GM23248 (cell line): Measurements from ENCODE around the gene HSF2BP. TPM values are rescaled to one million over a fixed set of nuclear protein-coding genes. Genes with fewer than 3 reads are reported as not detected.
"Not testable (repeated sequence)": the region's sequence is repeated elsewhere in the genome, so short reads cannot be mapped to it uniquely, and the experiment has no call there.

Experiments
- DNase-seq: peaks from one replicate; pipeline ENCODE4 v3.0.0-alpha.2; 2015
- H2AFZ ChIP-seq: fragments of 200-600 bp; sonication (generic); 2 replicates; pipeline ENCODE4 v1.6.1; 2016; ENCODE audit warnings: antibody characterized with exemption
- H3F3A ChIP-seq: fragments of 200-600 bp; sonication (generic); 2 replicates; pipeline ENCODE4 v1.6.1; 2016; ENCODE audit warnings: mild to moderate bottlenecking, antibody characterized with exemption, mixed run types; ENCODE audit not compliant: insufficient read depth
- H3K27ac ChIP-seq: fragments of 200-600 bp; sonication (generic); 2 replicates; pipeline ENCODE4 v1.5.1; 2016; ENCODE audit warnings: mild to moderate bottlenecking
- H3K27me3 ChIP-seq: fragments of 200-600 bp; sonication (generic); replicated peaks from 2 replicates; pipeline ENCODE4 v1.6.1; 2016; ENCODE audit warnings: mild to moderate bottlenecking; ENCODE audit not compliant: insufficient read depth
- H3K36me3 ChIP-seq: fragments of 200-600 bp; sonication (generic); 2 replicates; pipeline ENCODE4 v1.6.1; 2016; ENCODE audit warnings: low read depth, mild to moderate bottlenecking
- H3K4me1 ChIP-seq: fragments of 200-600 bp; sonication (generic); 2 replicates; pipeline ENCODE4 v1.6.1; 2016; ENCODE audit warnings: mild to moderate bottlenecking; ENCODE audit not compliant: insufficient read depth
- H3K4me2 ChIP-seq: fragments of 200-600 bp; sonication (generic); one replicate; pipeline ENCODE4 v1.6.1; 2016; ENCODE audit warnings: mild to moderate bottlenecking; ENCODE audit not compliant: unreplicated experiment
- H3K4me3 ChIP-seq: fragments of 200-600 bp; sonication (generic); 2 replicates; pipeline ENCODE4 v1.5.1; 2016; ENCODE audit warnings: mild to moderate bottlenecking
- H3K79me2 ChIP-seq: fragments of 200-600 bp; sonication (generic); 2 replicates; pipeline ENCODE4 v1.6.1; 2016; ENCODE audit warnings: mild to moderate bottlenecking; ENCODE audit not compliant: insufficient read depth
- H3K9ac ChIP-seq: fragments of 200-600 bp; sonication (generic); 2 replicates; pipeline ENCODE4 v1.6.1; 2016; ENCODE audit warnings: mild to moderate bottlenecking
- H3K9me2 ChIP-seq: fragments of 200-600 bp; sonication (generic); 2 replicates; pipeline ENCODE4 v1.6.1; 2016; ENCODE audit warnings: mixed run types, mild to moderate bottlenecking, moderate library complexity; ENCODE audit not compliant: insufficient read depth
- H3K9me3 ChIP-seq: fragments of 200-600 bp; sonication (generic); one replicate; pipeline ENCODE4 v1.6.1; 2017; ENCODE audit warnings: low read depth
- H4K20me1 ChIP-seq: fragments of 200-600 bp; sonication (generic); 2 replicates; pipeline ENCODE4 v1.6.0; 2016; ENCODE audit not compliant: insufficient read depth
- WGBS, 2 experiments: methylation state at CpG; one replicate each; pipeline ENCODE4 v1.1.6; 2015 to 2017; ENCODE audit warnings: low lambda C conversion rate in 2 of 2, low coverage in 1 of 2; ENCODE audit errors: missing lambda C conversion rate in 2 of 2; 5-methylcytosine and 5-hydroxymethylcytosine counted together
- in situ Hi-C: fragments of 300-500 bp; cut with MboI; formaldehyde crosslinking; loops from 2 replicates; pipeline ENCODE4 v1.15.0; 2020
- polyA plus RNA-seq: library from polyadenylated mRNA; unstranded; fragments of >200 nt; fragmentation: Nextera tagmentation; extraction: Ambion mirVana; gene quantifications from 2 replicates; pipeline ENCODE4 v1.2.1, GENCODE V29; 2016
- total RNA-seq: library from RNA; depleted of rRNA; stranded (reverse); fragments of >200 nt; shearing (Covaris generic); gene quantifications from 2 replicates; pipeline ENCODE4 v1.2.3, GENCODE V29; 2014

The HSF2BP gene
- total and polyA plus RNA-seq, 2 experiments from 2014 or later, result 1.6 to 4.8 TPM

DNA sequence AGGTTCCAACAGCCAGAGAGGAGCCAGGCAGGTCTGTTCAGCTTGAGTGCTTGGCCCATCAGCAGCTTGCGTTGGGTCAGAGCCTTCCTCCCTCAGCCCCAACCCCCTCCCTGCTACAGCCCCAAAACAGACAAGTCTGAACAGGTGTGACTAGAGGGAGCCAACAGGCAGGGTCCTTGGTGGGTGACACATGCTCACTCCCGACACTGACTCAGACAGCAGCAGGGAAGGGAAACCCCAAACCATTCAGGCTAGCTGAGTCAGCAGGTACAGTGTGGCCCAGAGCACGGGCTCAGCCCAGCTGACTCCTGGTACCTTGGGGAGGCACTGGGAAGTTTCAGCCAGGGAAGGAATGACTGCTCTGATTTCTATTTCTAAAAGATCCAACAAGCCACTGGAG, 148.6 kb downstream of the HSF2BP start:
- H3F3A ChIP-seq, H3K79me2 ChIP-seq, H3K4me3 ChIP-seq, H2AFZ ChIP-seq, H3K27ac ChIP-seq, H3K4me1 ChIP-seq, H3K9me3 ChIP-seq, H3K9ac ChIP-seq, H3K36me3 ChIP-seq, H3K4me2 ChIP-seq, H4K20me1 ChIP-seq, H3K9me2 ChIP-seq, H3K27me3 ChIP-seq, DNase-seq, in situ Hi-C loops: not testable (repeated sequence)
- whole genome bisulfite sequencing, 2 experiments, result no CpG with 5 or more reads among the region's 3 CpGs

DNA sequence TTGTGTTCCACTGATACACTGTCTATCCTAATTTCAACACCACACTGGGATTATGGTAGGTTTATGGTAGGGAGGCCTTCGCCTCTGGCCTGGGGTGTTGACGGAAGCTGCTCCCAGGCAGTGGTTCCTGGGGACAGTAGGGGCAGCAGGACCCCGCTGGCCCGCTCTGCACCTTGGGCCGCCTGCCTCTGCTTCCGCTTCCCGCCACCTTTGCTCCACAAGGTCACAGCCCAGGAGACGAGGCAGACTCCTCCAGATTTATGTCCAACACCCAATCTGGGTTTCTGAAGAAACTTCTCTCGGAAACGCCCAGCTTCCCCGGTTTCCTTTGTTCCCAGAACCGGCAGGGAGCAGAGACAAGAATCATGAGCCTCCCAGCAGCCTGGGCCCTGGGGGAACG, 155.4 kb downstream of the HSF2BP start:
- H3K27ac ChIP-seq, H3F3A ChIP-seq, H3K36me3 ChIP-seq, DNase-seq, H3K79me2 ChIP-seq, H3K27me3 ChIP-seq, H4K20me1 ChIP-seq, H3K4me3 ChIP-seq, H3K9me3 ChIP-seq, H3K4me2 ChIP-seq, H2AFZ ChIP-seq, H3K9me2 ChIP-seq, in situ Hi-C loops, H3K4me1 ChIP-seq, H3K9ac ChIP-seq: not testable (repeated sequence)
- no CpG with 5 or more reads among the region's 13 CpGs for WGBS, 2 experiments

DNA sequence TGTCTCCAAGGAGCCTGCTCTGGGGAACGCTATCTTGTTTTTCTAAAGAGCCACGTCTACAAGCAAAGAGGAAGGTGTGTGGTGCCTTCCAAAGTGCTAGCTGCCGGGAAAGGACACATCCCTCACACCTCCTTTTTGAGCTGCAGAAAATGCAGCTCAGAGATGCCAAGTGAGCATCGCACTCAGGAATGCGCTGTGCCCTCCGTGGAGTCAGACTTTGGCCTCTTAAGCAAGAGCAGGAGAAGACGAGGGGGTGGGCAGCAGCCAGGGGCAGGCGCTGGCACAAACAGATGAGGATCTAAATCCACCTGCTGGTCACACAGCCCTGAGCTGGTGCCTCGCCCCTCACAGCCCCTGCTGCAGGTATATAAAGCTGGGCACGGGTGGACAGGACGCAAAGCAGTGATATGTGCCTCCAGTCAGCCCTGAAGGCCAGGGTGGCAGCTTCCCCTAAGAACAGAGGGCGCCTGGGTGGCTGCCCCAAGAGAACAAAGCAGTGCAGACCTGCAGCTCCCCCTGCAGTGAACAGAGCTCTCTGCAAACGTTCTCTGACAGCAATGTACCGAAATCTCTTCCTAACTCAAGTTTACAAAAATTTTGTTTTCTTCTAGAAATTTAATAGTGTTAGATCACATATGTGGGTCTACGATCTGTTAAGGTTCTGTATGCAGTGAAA, 156.1 kb downstream of the HSF2BP start:
- H3K36me3 ChIP-seq, H3K4me1 ChIP-seq, H3K4me3 ChIP-seq, H4K20me1 ChIP-seq, H3K9me2 ChIP-seq, DNase-seq, H3K4me2 ChIP-seq, H3K9me3 ChIP-seq, H3K27ac ChIP-seq, H3F3A ChIP-seq, H2AFZ ChIP-seq, H3K79me2 ChIP-seq, in situ Hi-C loops, H3K9ac ChIP-seq, H3K27me3 ChIP-seq: not testable (repeated sequence)
- no CpG with 5 or more reads among the region's 15 CpGs for WGBS, 2 experiments

DNA sequence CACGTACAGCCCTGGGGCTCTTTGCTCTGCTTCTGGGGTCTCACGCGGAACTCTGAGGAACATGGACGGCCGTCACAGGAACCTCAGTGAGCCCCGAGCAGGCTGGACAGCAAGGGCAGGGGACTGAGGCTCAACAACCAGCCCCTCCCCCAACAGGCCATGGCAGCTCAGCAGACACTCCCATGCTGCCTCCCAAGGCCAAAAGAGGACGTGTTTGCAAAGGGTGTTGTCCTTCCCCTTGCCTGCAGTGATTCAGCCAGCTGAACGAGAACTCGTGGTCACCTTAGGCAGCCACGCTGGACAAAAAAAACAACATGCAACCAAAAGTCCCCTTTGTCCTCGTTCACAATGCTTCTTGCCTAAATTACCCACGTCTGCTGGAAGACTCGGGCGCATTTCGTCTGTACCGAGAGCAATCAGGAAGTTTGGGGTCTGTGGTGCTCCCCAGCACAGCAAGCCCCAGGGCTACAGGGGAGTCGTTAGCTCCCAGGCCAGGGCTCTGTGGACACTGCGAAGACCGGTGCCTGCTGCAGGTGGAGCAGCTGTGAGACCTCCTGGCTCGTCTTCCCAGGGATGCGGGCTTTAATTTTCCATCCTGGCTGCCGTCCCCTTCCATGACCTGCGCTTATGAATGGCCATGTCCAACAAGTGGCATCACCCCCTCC, 156.7 kb downstream of the HSF2BP start:
- H3K4me3 ChIP-seq, H3F3A ChIP-seq, in situ Hi-C loops, H3K9ac ChIP-seq, H3K9me3 ChIP-seq, H3K9me2 ChIP-seq, H3K27ac ChIP-seq, H4K20me1 ChIP-seq, H3K4me2 ChIP-seq, H3K36me3 ChIP-seq, H3K27me3 ChIP-seq, H3K4me1 ChIP-seq, DNase-seq, H2AFZ ChIP-seq, H3K79me2 ChIP-seq: not testable (repeated sequence)
- no CpG with 5 or more reads among the region's 23 CpGs for WGBS, 2 experiments

DNA sequence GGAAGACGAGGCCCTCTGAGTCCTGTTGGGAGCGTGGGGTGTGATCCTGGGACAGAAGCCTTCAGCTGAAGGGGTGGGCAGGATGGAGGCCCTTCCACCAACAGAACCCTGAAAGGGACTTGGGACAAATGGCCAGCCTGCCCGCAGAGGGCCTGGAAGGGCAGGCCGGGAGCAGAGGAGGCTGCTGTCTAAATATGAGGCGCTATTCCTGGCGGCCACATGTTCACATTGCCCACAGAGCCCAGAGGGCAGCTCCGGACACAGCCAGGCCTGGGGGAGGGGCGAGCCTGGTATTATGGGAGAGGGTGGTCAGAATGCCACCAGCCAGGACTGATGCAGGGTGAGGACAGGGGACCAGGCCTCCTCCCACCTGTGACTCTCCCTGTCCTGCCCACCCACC, 160.4 kb downstream of the HSF2BP start:
- DNase-seq, H3K4me2 ChIP-seq, H4K20me1 ChIP-seq, H3K27ac ChIP-seq, in situ Hi-C loops, H3K9me2 ChIP-seq, H2AFZ ChIP-seq, H3K79me2 ChIP-seq, H3K27me3 ChIP-seq, H3K4me3 ChIP-seq, H3K4me1 ChIP-seq, H3K9ac ChIP-seq, H3K9me3 ChIP-seq, H3F3A ChIP-seq, H3K36me3 ChIP-seq: not testable (repeated sequence)
- WGBS, 2 experiments, result no CpG with 5 or more reads among the region's 8 CpGs

DNA sequence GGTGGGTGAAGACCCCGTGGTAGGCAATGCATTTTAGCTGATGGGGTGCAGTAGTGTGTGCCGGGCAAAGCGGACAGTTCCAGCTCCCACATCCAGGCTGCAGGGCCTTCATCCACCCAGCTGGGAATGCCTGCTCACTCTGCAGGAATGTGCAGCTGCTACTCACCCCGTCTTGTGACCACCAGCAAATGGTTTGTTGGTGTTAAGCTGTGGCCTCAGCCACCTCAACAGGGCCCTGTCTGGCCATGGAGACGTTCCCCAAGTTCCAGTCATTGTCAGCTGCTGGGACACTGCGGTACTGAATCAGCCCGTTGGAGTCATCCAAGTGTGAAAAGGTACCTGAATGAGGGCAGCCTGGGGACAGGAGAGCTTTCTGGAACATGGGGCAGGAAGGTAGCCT, 161.2 kb downstream of the HSF2BP start:
- H3K27me3 ChIP-seq, H3F3A ChIP-seq, DNase-seq, H3K79me2 ChIP-seq, H2AFZ ChIP-seq, H3K36me3 ChIP-seq, H3K4me2 ChIP-seq, H3K4me1 ChIP-seq, H3K9ac ChIP-seq, H4K20me1 ChIP-seq, H3K9me2 ChIP-seq, in situ Hi-C loops, H3K9me3 ChIP-seq, H3K4me3 ChIP-seq, H3K27ac ChIP-seq: not testable (repeated sequence)
- WGBS, 2 experiments, result no CpG with 5 or more reads among the region's 7 CpGs

DNA sequence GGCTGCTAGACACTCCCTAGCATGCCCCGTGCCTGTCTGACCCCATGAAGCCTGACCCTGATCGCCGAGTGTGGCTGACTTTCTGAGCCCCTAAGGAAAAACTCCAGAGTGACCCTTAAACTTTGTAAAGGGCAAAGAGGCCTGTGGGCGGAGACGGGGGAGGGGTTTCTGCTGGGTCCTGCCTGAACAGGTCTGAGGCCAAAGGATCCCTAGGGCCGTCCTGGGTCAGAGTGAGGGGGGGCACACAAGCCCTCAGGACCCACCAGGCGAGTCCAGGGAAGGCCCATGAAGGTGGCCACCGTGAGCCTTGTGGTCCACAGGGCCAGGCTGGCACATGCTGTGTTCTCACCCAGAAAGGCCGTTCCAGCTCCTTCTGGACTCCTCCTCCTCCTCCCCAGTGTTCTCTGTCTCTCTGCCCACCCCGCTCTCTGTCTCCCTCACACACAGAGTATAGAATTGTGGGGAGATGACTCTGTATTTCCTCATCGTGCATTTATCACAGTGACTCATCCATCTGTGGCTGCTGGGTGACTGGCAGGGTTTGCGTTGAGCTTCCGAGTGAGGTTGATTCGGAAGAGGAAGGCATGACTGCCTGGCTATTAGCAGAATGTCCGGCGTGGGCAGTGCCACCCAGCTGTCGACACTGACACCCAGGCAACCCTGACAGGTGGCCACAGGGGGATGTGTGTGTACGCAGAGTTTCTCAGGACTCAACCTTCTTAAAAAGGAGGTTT, 164.8 kb downstream of the HSF2BP start:
- H3F3A ChIP-seq, DNase-seq, H3K79me2 ChIP-seq, H3K27me3 ChIP-seq, H3K9me2 ChIP-seq, H3K27ac ChIP-seq, in situ Hi-C loops, H3K4me3 ChIP-seq, H3K36me3 ChIP-seq, H3K9ac ChIP-seq, H4K20me1 ChIP-seq, H2AFZ ChIP-seq, H3K9me3 ChIP-seq, H3K4me1 ChIP-seq, H3K4me2 ChIP-seq: not testable (repeated sequence)
- 0 to 22% methylated on average over 2 to 3 of the region's 18 CpGs for WGBS, 2 experiments
